IMR-90 (cell line): ENCODE measurements around the gene CAND1.

Experiments
- CTCF ChIP-seq: conservative IDR thresholded peaks from 2 replicates; pipeline ENCODE4 v1.5.1; 2012; ENCODE audit warnings: mild to moderate bottlenecking, low read depth, low read length, improper control_type of control experiment
- MAFK ChIP-seq: IDR thresholded peaks from 2 replicates; pipeline ENCODE4 v1.6.1; 2012; ENCODE audit warnings: low read depth, low read length, improper control_type of control experiment
- MAZ ChIP-seq: IDR thresholded peaks from 2 replicates; pipeline ENCODE4 v1.6.1; 2012; ENCODE audit warnings: low read depth, mild to moderate bottlenecking, low read length, improper control_type of control experiment, moderate library complexity, borderline replicate concordance
- RAD21 ChIP-seq: IDR thresholded peaks from 2 replicates; pipeline ENCODE4 v1.6.1; 2012; ENCODE audit warnings: low read length, improper control_type of control experiment
- SMC3 ChIP-seq: fragments of 150-350 bp; IDR thresholded peaks from 2 replicates; pipeline ENCODE4 v1.6.1; 2016; ENCODE audit warnings: low read depth, mild to moderate bottlenecking, antibody characterized with exemption, low read length, moderate library complexity

- no peak for TF ChIP-seq CTCF
- TF ChIP-seq SMC3: no peak
- TF ChIP-seq RAD21: no peak
- no peak for TF ChIP-seq MAFK
- no peak for TF ChIP-seq MAZ
Measured at GRCh38 chr12:67275380-67275913, 6.3 kb downstream of the CAND1 start.
